Heart left ventricle (tissue), 16 donors: ENCODE data around the gene MARCO. TPM values are rescaled to one million over a fixed set of nuclear protein-coding genes. Genes with fewer than 3 reads are reported as not detected.

ENCODE experiments used
- ATAC-seq, 4 donors: fragments of 200-7000 bp; cut with Tn5 transposase; one replicate each; pipeline ENCODE4 v1.9.1; 2020 to 2022; ENCODE audit warnings: moderate library complexity in 4 of 4, mild to moderate bottlenecking in 3 of 4, moderate number of reproducible peaks in 1 of 4
- DNase-seq, 5 donors: peaks; one replicate each; pipeline ENCODE4 v3.0.0-alpha.2; 2020
- H3K27ac ChIP-seq, 12 donors: fragments of 200-600 bp; sonication (generic) in 4 of 12; one replicate each; pipeline versions ENCODE4 v1.5.0 to v1.8.0; 2016 to 2022; ENCODE audit warnings: mild to moderate bottlenecking in 2 of 12
- H3K27me3 ChIP-seq, 9 donors: fragments of 200-600 bp; sonication (generic) in 2 of 9; one replicate each; pipeline versions ENCODE4 v1.5.1 to v1.8.0; 2016 to 2022; ENCODE audit warnings: mild to moderate bottlenecking in 3 of 9
- H3K36me3 ChIP-seq, 9 donors: fragments of 200-600 bp; sonication (generic) in 2 of 9; one replicate each; pipeline versions ENCODE4 v1.5.0 to v1.8.0; 2018 to 2022; ENCODE audit warnings: mild to moderate bottlenecking in 2 of 9
- H3K4me1 ChIP-seq, 12 donors: fragments of 200-600 bp; sonication (generic) in 4 of 12; one replicate each; pipeline versions ENCODE4 v1.5.0 to v1.8.0; 2016 to 2022; ENCODE audit warnings: mild to moderate bottlenecking in 3 of 12
- H3K4me3 ChIP-seq, 12 donors: fragments of 200-600 bp; sonication (generic) in 4 of 12; one replicate each; pipeline versions ENCODE4 v1.5.0 to v1.8.0; 2017 to 2022; ENCODE audit warnings: mild to moderate bottlenecking in 9 of 12, moderate library complexity in 4 of 12
- H3K9me3 ChIP-seq, 12 donors: fragments of 200-600 bp; sonication (generic) in 4 of 12; one replicate each; pipeline versions ENCODE4 v1.5.0 to v1.8.0; 2016 to 2022; ENCODE audit warnings: mild to moderate bottlenecking in 1 of 12
- POLR2A ChIP-seq, 2 donors: fragments of 450-650 bp; IDR thresholded peaks; one replicate each; pipeline ENCODE4 v1.6.1; 2017; ENCODE audit warnings: antibody characterized with exemption in 2 of 2, mild to moderate bottlenecking in 2 of 2, moderate library complexity in 2 of 2
- WGBS, 4 donors: extraction: QIAGEN DNeasy Blood & Tissue Kit in 2 of 4; methylation state at CpG; one replicate each; pipeline versions ENCODE4 v1.1.5 to v1.1.7; 2013 to 2018; 5-methylcytosine and 5-hydroxymethylcytosine counted together
- intact Hi-C, 10 donors: fragments of 100-400 bp; cut with DNase I; formaldehyde crosslinking; loops; one replicate each; pipeline versions ENCODE4 v1.11.1 to v1.14.2; 2022
- polyA plus RNA-seq, 2 donors: library from polyadenylated mRNA; stranded (reverse); fragments of 200-250 nt; gene quantifications; one replicate each; pipeline ENCODE4 v1.2.3, GENCODE V29; 2013
- total RNA-seq, 9 donors: library from RNA; depleted of rRNA in 2 of 9; stranded (reverse); fragments of >200 nt in 2 of 9; fragmentation: NEBNext Ultra II Directional in 3 of 9; extraction: Animal tissue kit (Norgen Biotek cat#: 25700) in 3 of 9; gene quantifications; one replicate each; pipeline versions ENCODE4 v1.1.0 to v1.2.4, GENCODE V29; 2016 to 2023
- TF ChIP-seq, protein P1 (sequence below), 12 donors: fragments of 200-600 bp; sonication (generic) in 4 of 12; IDR thresholded peaks; one replicate each; pipeline versions ENCODE4 v1.5.0 to v1.8.0; 2018 to 2022; ENCODE audit warnings: antibody characterized with exemption in 12 of 12, mild to moderate bottlenecking in 5 of 12
- donor health status: ischemic (EF 13 %, LVEDD 7.1; RV severe dilation, severe dysfunction).
- donor health status: healthy with polysubstance abuse.
- donor health status: DM: no; HTN: yes; CAD: no.
- donor health status: DM: no; HTN: no; CAD: no.
- donor health status: ischemic (EF 25% LVEDD 6.9; RV normal size, moderate dysfunction).
- donor health status: ischemic (EF 25% LVEDD 5.7; RV mildly dilated, moderate dysfunction).
- donor health status: healthy.
- donor health status: DM: yes; HTN: yes; CAD: no.
- donor health status: ischemic (EF 35%, LVEDD 5.7; RV mildly dilated, moderate dysfunction).
- donor health status: nonischemic (EF 11% LVEDD 7.7; RV severe dilation, severe dysfunction).
- donor health status: DM: yes; HTN: yes; CAD: no.
- donor health status: PGD.
- donor health status: ischemic (EF 29% LVEDD 5.4; RV normal size, mild dysfunction).
- donor health status: nonischemic (EF 23%, LVEDD 6.1; RV moderate dilation, normal function).

Gene MARCO
- total and polyA plus RNA-seq, 11 donors, result 0.19 to 162 (median 6.0) TPM

- Histone ChIP-seq H3K36me3 (no peaks in the 10 kb centered on the region), H3K27ac (no peak overlapping the region), H3K9me3 (no peaks in the 10 kb centered on the region), H3K4me1 (peaks cover 0 to 4% (median 0%) of the 10 kb centered on the region in 12 donors), H3K27me3 (peaks cover 0 to 47% (median 17%) of the 10 kb centered on the region in 9 donors), H3K4me3 (no peak overlapping the region)
- intact Hi-C loops, result no loop called here
- ATAC-seq (no peak), DNase-seq (no peak)
- no peak for TF ChIP-seq POLR2A (IDR thresholded peaks at IDR 0.05)
- TF ChIP-seq, protein P1, sequence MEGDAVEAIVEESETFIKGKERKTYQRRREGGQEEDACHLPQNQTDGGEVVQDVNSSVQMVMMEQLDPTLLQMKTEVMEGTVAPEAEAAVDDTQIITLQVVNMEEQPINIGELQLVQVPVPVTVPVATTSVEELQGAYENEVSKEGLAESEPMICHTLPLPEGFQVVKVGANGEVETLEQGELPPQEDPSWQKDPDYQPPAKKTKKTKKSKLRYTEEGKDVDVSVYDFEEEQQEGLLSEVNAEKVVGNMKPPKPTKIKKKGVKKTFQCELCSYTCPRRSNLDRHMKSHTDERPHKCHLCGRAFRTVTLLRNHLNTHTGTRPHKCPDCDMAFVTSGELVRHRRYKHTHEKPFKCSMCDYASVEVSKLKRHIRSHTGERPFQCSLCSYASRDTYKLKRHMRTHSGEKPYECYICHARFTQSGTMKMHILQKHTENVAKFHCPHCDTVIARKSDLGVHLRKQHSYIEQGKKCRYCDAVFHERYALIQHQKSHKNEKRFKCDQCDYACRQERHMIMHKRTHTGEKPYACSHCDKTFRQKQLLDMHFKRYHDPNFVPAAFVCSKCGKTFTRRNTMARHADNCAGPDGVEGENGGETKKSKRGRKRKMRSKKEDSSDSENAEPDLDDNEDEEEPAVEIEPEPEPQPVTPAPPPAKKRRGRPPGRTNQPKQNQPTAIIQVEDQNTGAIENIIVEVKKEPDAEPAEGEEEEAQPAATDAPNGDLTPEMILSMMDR (IDR thresholded peaks at IDR 0.05), result no peak
- WGBS, 4 donors, result 61 to 77% (median 68%) methylated on average over 3 of the region's 3 CpGs
These were observed 67.1 kb downstream of the MARCO start for GRCh38 chr2:119009110-119009509.

GRCh38 chr2:119010336-119010735 is 68.3 kb downstream of the MARCO start:
- no peak overlapping the region for H3K4me3 ChIP-seq
- peaks cover 0 to 47% (median 17%) of the 10 kb centered on the region in 9 donors for H3K27me3 ChIP-seq
- no peak overlapping the region for H3K27ac ChIP-seq
- WGBS, 4 donors, result 52 to 72% (median 70%) methylated on average over 8 to 9 of the region's 9 CpGs
- TF ChIP-seq POLR2A (IDR thresholded peaks at IDR 0.05), result no peak
- TF ChIP-seq, protein P1 (IDR thresholded peaks at IDR 0.05), result no peak
- peak in 1 of 4 donors; percentile 13 for ATAC-seq
- DNase-seq, result peak in 1 of 5 donors; percentile 1
- intact Hi-C loops, result loop anchor here (2.0 to 10.0 kb wide), 12 partner anchors 126 to 467 kb away; no protein-coding TSS in a partner anchor
- no peaks in the 10 kb centered on the region for H3K9me3 ChIP-seq
- H3K4me1 ChIP-seq, result no peaks in the 10 kb centered on the region
- H3K36me3 ChIP-seq, result no peaks in the 10 kb centered on the region

DNA sequence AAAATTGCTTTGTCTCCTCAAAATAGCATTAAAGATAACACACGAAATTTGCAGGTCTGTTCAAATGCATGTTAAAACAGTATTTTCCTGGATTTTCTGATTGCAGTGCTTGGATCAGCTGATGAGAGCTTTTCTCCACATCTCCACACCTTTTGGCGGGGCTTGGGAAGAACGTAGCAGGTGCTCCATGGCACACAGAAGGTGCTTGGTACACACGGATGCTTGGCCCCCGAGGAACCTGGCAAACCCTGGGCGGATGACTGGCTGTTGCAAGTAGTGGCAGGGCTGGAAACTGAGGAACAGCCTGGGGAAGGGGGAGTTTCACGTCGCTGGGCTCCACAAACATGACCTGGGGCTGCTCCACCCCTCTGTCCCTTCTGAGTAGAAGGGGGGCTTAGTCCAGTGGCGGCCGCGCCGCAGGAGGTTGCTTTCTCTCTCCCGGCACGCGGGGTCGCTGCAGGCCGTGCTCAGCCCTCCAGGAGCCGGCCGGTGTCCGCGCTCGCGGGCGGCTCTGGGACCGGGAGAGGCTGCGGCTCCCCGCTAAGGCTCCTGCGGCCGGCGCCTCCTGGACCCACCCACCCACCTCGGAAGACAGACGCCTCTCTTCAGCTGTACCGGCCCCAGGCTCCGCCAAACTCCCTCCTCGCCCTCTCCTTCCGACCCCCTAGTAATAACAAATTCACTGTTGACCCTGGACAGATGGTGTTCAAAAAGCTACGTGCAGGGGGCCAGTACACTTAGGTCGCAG is 69.3 kb downstream of the MARCO start:
- intact Hi-C loops, result loop anchor here (1.0 to 10.0 kb wide), 13 partner anchors 127 to 466 kb away; no protein-coding TSS in a partner anchor
- TF ChIP-seq, protein P1 (IDR thresholded peaks at IDR 0.05), result peak; percentile 42 to 72 (median 62)
- no peak for TF ChIP-seq POLR2A (IDR thresholded peaks at IDR 0.05)
- ATAC-seq (peak; percentile 75 to 96 (median 90)), DNase-seq (peak; percentile 36 to 72 (median 48))
- H3K4me1 ChIP-seq, result no peaks in the 10 kb centered on the region
- H3K4me3 ChIP-seq, result peak overlapping the region in 2 of 12 donors; percentile 9 to 21
- peaks cover 0 to 53% (median 17%) of the 10 kb centered on the region in 9 donors for H3K27me3 ChIP-seq
- H3K36me3 ChIP-seq, result no peaks in the 10 kb centered on the region
- H3K27ac ChIP-seq, result no peak overlapping the region
- no peaks in the 10 kb centered on the region for H3K9me3 ChIP-seq
- 9 to 33% (median 12%) methylated on average over 10 to 38 of the region's 38 CpGs for WGBS, 4 donors

DNA sequence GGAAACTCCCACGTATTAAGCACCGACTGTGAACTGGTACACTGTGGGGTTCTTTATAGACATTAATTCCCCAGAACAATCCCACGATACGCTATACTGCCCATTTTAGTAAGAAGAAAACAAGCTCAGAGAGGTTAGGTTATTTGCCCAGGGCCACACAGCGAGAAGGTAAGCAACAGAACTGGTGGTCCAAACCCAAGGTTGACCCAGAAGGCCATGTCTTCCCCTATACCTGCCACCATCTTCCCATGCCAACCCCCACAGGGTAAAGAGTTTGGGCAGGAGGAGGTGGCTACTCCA is 69.9 kb downstream of the MARCO start:
- H3K4me1 ChIP-seq, result no peaks in the 10 kb centered on the region
- no peak overlapping the region for H3K4me3 ChIP-seq
- 62 to 70% (median 64%) methylated on average over 5 of the region's 5 CpGs for WGBS, 4 donors
- H3K36me3 ChIP-seq, result no peaks in the 10 kb centered on the region
- peaks cover 0 to 54% (median 19%) of the 10 kb centered on the region in 9 donors for H3K27me3 ChIP-seq
- TF ChIP-seq, protein P1 (IDR thresholded peaks at IDR 0.05), result no peak
- no peak for TF ChIP-seq POLR2A (IDR thresholded peaks at IDR 0.05)
- DNase-seq (peak in 1 of 5 donors; percentile 2), ATAC-seq (no peak)
- H3K27ac ChIP-seq, result no peak overlapping the region
- H3K9me3 ChIP-seq, result no peaks in the 10 kb centered on the region
- intact Hi-C loops, result loop anchor here (1.0 to 10.0 kb wide), 13 partner anchors 127 to 465 kb away; no protein-coding TSS in a partner anchor
